Panc1 (cell line): ENCODE data around the gene CDIPT. TPM values are rescaled to one million over a fixed set of nuclear protein-coding genes. Genes with fewer than 3 reads are reported as not detected.

ENCODE experiments used
- ATAC-seq: fragments of 200-7000 bp; cut with Tn5 transposase; 2 replicates; pipeline ENCODE4 v1.9.1; 2020; ENCODE audit warnings: mild to moderate bottlenecking, moderate library complexity
- BruUV-seq: library from RNA; stranded (reverse); fragments of 400-500 nt; replicated peaks from 2 replicates; lab custom pipeline; 2021; lab: Mats Ljungman, UMichigan
- CTCF ChIA-PET: fragments of 300-600 bp; sonication (Branson Sonifier 250); formaldehyde crosslinking; loops from one replicate; lab custom pipeline; 2022; ENCODE audit warnings: antibody characterized with exemption; lab: Charles Lee
- POLR2A ChIA-PET: fragments of 300-600 bp; sonication (Branson Sonifier 250); formaldehyde crosslinking; loops from one replicate; lab custom pipeline; 2022; ENCODE audit warnings: antibody characterized with exemption; lab: Charles Lee
- DNase-seq: peaks from one replicate; pipeline ENCODE4 v3.0.0-alpha.2; 2010; ENCODE audit warnings: low read depth, low spot score
- H3K27ac ChIP-seq: 2 replicates; pipeline ENCODE4 v1.5.1; 2011; ENCODE audit warnings: mild to moderate bottlenecking, low read length, inconsistent platforms
- H3K27me3 ChIP-seq: fragments of 200-500 bp; sonication (Bioruptor generic); 2 replicates; pipeline ENCODE4 v1.6.0; 2014; ENCODE audit warnings: low read length, inconsistent platforms; ENCODE audit not compliant: control insufficient read depth, insufficient read depth
- H3K36me3 ChIP-seq: fragments of 200-500 bp; sonication (Bioruptor generic); 2 replicates; pipeline ENCODE4 v1.5.1; 2014; ENCODE audit warnings: inconsistent platforms, mild to moderate bottlenecking, low read length, moderate library complexity; ENCODE audit not compliant: control insufficient read depth, insufficient read depth
- H3K4me1 ChIP-seq: 2 replicates; pipeline ENCODE4 v1.5.1; 2011; ENCODE audit warnings: inconsistent platforms, mild to moderate bottlenecking, low read length, moderate library complexity; ENCODE audit not compliant: control insufficient read depth, insufficient read depth
- H3K4me3 ChIP-seq, 2 experiments: 2 replicates each; pipeline ENCODE4 v1.5.1; 2011 to 2012; ENCODE audit warnings: low read depth in 2 of 2, low read length in 2 of 2, mild to moderate bottlenecking in 2 of 2, inconsistent platforms in 1 of 2, moderate library complexity in 1 of 2
- H3K9me3 ChIP-seq: fragments of 200-500 bp; sonication (Bioruptor generic); 2 replicates; pipeline ENCODE4 v1.5.1; 2014; ENCODE audit warnings: low read depth, mild to moderate bottlenecking, inconsistent platforms, low read length, moderate library complexity; ENCODE audit not compliant: control insufficient read depth, insufficient read depth
- POLR2AphosphoS5 ChIP-seq: IDR thresholded peaks from 2 replicates; pipeline ENCODE4 v1.6.1; 2012; ENCODE audit warnings: mild to moderate bottlenecking, low read depth, low read length, moderate library complexity
- SIN3A ChIP-seq: IDR thresholded peaks from 2 replicates; pipeline ENCODE4 v1.6.1; 2012; ENCODE audit warnings: low read depth, mild to moderate bottlenecking, low read length, moderate library complexity, borderline replicate concordance; ENCODE audit not compliant: insufficient read depth
- TCF7L2 ChIP-seq: IDR thresholded peaks from 2 replicates; pipeline ENCODE4 v1.6.1; 2011; ENCODE audit warnings: mild to moderate bottlenecking, low read depth, low read length, inconsistent platforms
- in situ Hi-C: cut with HindIII; loops from 2 replicates; pipeline ENCODE4 v1.10.0; 2016; ENCODE audit warnings: low sequenced_read_pairs, low pct_unique_long_range_greater_than_20kb
- intact Hi-C: fragments of 100-400 bp; cut with micrococcal nuclease; formaldehyde crosslinking; loops from one replicate; pipeline ENCODE4 v1.10.0; 2022; ENCODE audit not compliant: unreplicated experiment
- total RNA-seq: library from RNA; stranded (reverse); gene quantifications from one replicate; pipeline ENCODE4 v1.2.1, GENCODE V29; 2021; ENCODE audit not compliant: unreplicated experiment
- TF ChIP-seq, protein P1 (sequence below), 2 experiments: IDR thresholded peaks; 2 replicates each; pipeline ENCODE4 v1.6.1; 2011 to 2012; ENCODE audit warnings: low read depth in 2 of 2, control low read depth in 1 of 2, low read length in 1 of 2, mild to moderate bottlenecking in 1 of 2, moderate library complexity in 1 of 2; ENCODE audit not compliant: insufficient read depth in 1 of 2
- TF ChIP-seq, protein P2 (sequence below): fragments of 450-650 bp; IDR thresholded peaks from 2 replicates; pipeline ENCODE4 v1.5.1; 2017; ENCODE audit warnings: mild to moderate bottlenecking

CDIPT gene
- total RNA-seq, 1 experiment from 2014 or later = 71.6 TPM

DNA sequence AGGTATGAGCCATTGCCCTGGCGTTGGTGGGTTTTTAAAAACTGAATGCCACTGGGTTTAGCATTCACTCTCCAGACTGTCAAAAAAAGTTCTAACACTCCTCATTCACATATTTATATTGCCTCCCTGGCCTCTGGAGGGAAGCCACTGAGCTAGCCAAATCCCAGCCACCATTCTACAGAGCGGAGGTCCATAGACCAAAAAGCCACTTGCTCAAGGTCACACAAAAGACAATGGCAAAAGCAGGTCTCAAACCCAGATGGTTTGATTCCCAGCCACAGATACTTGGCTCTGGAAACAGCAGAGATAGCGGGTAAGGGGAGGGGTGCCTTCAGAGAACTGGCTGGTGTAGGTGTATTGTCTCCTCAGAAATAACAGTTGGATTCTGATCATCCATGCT lies 18.0 kb upstream of the CDIPT start:
- Histone ChIP-seq H3K9me3 (no peaks in the 10 kb centered on the region), H3K4me3 (no peak overlapping the region), H3K27ac (no peak overlapping the region), H3K4me1 (no peaks in the 10 kb centered on the region), H3K27me3 (no peaks in the 10 kb centered on the region), H3K36me3 (no peaks in the 10 kb centered on the region)
- CTCF ChIA-PET = interaction anchor here (0.5 to 0.6 kb wide), 2 partner anchors 33 to 110 kb away, joined by 3 to 4 read pairs; no protein-coding TSS in a partner anchor
- in situ Hi-C loops (no loop called here), intact Hi-C loops (no loop called here)
- no peak for TF ChIP-seq SIN3A
- TF ChIP-seq, protein P1, sequence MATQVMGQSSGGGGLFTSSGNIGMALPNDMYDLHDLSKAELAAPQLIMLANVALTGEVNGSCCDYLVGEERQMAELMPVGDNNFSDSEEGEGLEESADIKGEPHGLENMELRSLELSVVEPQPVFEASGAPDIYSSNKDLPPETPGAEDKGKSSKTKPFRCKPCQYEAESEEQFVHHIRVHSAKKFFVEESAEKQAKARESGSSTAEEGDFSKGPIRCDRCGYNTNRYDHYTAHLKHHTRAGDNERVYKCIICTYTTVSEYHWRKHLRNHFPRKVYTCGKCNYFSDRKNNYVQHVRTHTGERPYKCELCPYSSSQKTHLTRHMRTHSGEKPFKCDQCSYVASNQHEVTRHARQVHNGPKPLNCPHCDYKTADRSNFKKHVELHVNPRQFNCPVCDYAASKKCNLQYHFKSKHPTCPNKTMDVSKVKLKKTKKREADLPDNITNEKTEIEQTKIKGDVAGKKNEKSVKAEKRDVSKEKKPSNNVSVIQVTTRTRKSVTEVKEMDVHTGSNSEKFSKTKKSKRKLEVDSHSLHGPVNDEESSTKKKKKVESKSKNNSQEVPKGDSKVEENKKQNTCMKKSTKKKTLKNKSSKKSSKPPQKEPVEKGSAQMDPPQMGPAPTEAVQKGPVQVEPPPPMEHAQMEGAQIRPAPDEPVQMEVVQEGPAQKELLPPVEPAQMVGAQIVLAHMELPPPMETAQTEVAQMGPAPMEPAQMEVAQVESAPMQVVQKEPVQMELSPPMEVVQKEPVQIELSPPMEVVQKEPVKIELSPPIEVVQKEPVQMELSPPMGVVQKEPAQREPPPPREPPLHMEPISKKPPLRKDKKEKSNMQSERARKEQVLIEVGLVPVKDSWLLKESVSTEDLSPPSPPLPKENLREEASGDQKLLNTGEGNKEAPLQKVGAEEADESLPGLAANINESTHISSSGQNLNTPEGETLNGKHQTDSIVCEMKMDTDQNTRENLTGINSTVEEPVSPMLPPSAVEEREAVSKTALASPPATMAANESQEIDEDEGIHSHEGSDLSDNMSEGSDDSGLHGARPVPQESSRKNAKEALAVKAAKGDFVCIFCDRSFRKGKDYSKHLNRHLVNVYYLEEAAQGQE (IDR thresholded peaks at IDR 0.05; ENCODE audit: insufficient read depth in 1 of 2, low read depth in 2 of 2, low read length in 1 of 2) = no peak
- TF ChIP-seq, protein P2, sequence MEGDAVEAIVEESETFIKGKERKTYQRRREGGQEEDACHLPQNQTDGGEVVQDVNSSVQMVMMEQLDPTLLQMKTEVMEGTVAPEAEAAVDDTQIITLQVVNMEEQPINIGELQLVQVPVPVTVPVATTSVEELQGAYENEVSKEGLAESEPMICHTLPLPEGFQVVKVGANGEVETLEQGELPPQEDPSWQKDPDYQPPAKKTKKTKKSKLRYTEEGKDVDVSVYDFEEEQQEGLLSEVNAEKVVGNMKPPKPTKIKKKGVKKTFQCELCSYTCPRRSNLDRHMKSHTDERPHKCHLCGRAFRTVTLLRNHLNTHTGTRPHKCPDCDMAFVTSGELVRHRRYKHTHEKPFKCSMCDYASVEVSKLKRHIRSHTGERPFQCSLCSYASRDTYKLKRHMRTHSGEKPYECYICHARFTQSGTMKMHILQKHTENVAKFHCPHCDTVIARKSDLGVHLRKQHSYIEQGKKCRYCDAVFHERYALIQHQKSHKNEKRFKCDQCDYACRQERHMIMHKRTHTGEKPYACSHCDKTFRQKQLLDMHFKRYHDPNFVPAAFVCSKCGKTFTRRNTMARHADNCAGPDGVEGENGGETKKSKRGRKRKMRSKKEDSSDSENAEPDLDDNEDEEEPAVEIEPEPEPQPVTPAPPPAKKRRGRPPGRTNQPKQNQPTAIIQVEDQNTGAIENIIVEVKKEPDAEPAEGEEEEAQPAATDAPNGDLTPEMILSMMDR = no peak
- no peak for TF ChIP-seq POLR2AphosphoS5
- TF ChIP-seq TCF7L2 = no peak
- BruUV-seq = no TSS peak
- DNase-seq (no peak), ATAC-seq (no peak)
- POLR2A ChIA-PET = no interaction called here

DNA sequence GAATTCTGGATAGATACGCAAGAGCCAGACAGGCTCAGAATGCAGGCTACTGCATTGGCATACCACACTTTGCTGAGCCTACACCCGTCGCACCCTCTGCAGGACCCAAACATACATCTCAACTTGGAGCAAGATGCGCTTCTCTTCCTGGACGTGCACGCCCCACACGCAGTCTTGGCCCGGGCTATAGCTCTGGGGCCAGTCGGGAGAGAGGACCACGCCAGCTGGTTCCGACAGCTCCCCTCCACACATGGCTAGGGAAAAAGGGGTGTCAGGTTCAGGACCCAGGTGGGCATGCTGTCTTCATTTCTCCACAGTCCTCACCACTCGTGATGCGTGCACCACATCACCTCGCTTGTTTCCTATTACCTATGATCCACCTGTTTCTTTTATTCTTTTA lies 15.1 kb upstream of the CDIPT start:
- 0 out of 2 replicates have a peak, but pooled peaks have one; percentile 28 for ATAC-seq
- no peaks in the 10 kb centered on the region for H3K9me3 ChIP-seq
- intact Hi-C loops (no loop called here), in situ Hi-C loops (no loop called here)
- BruUV-seq = no TSS peak
- DNase-seq = no peak
- no peak overlapping the region for H3K27ac ChIP-seq
- TF ChIP-seq, protein P1 (IDR thresholded peaks at IDR 0.05; ENCODE audit: insufficient read depth in 1 of 2, low read depth in 2 of 2, low read length in 1 of 2) = no peak
- no peak for TF ChIP-seq SIN3A
- POLR2A ChIA-PET = interaction anchor here (0.7 kb wide), 1 partner anchor 22 kb away, joined by 7 read pairs; the partner anchor contains the start of gene ASPHD1
- no peaks in the 10 kb centered on the region for H3K27me3 ChIP-seq
- no peaks in the 10 kb centered on the region for H3K36me3 ChIP-seq
- H3K4me3 ChIP-seq = no peak overlapping the region
- CTCF ChIA-PET = interaction anchor here (0.7 kb wide), 1 partner anchor 29 kb away, joined by 4 read pairs; no protein-coding TSS in a partner anchor
- no peaks in the 10 kb centered on the region for H3K4me1 ChIP-seq
